ENCODE data around the gene WDPCP.
"Not testable (repeated sequence)": the region's sequence is repeated elsewhere in the genome, so short reads cannot be mapped to it uniquely, and the experiment has no call there.

The WDPCP gene

GRCh38 chr2:63578767-63579166 lies 9.5 kb downstream of the WDPCP start:
- TF ChIP-seq BACH2 (CRISPR knock-in tag; IDR thresholded peaks at IDR 0.05; ENCODE audit: borderline replicate concordance) (no peak), OSR1 (CRISPR knock-in tag; IDR thresholded peaks at IDR 0.05) (no peak), PPARA (CRISPR knock-in tag; IDR thresholded peaks at IDR 0.05; ENCODE audit: borderline replicate concordance) (no peak), ZC3H10 (CRISPR knock-in tag; IDR thresholded peaks at IDR 0.05) (no peak), ZNF70 (CRISPR knock-in tag; IDR thresholded peaks at IDR 0.05) (no peak), TCF4 (CRISPR knock-in tag; IDR thresholded peaks at IDR 0.05; ENCODE audit: borderline replicate concordance) (no peak), SNAI2 (CRISPR knock-in tag; IDR thresholded peaks at IDR 0.05) (no peak), ZFP3 (CRISPR knock-in tag; IDR thresholded peaks at IDR 0.05) (no peak), CSDC2 (CRISPR knock-in tag; IDR thresholded peaks at IDR 0.05) (no peak), ZFP30 (CRISPR knock-in tag; IDR thresholded peaks at IDR 0.05) (no peak), TSHZ2 (CRISPR knock-in tag; IDR thresholded peaks at IDR 0.05) (no peak)
- ATAC-seq: no peak

DNA sequence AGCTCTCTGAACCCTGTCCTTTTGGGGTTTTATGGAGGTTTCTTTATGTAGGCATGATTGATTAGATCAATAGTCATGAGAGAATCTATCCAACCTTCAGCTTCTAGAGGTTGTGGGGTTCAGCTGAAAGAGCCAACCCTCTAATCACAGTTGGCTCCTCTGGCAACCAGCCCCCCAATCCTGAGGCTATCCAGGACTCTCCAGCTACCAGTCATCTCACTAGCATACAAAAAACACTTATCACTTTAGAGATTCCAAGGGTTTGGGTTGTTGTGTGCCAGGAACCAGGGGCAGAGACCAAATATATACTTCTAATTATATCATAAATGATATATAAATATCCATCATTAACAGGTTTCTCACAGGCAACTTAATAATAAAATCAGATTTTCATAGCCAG lies 11.7 kb downstream of the WDPCP start:
- ATAC-seq: no peak
- no peak for TF ChIP-seq CSDC2 (CRISPR knock-in tag; IDR thresholded peaks at IDR 0.05)

DNA sequence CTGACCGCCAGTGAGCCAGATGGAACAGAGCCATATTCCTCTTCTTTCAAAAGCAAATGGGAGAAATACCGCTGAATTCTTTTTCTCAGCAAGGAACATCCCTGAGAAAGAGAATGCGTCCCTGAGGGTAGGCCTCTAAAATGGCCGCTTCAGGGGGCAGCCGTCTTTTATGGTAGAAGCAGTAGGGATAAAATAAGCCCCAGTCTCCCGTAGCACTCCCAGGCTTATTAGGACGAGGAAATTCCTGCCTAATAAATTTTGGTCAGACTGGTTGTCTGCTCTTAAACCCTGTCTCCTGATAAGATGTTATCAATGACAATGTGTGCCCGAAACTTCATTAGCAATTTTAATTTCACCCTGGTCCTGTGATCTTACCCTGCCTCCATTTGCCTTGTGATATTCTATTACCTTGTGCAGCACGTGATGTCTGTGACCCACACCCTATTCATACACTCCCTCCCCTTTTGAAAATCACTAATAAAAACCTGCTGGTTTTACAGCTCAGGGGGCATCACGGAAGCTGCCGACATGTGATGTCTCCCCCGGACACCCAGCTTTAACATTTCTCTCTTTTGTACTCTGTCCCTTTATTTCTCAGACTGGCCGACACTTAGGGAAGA lies 14.4 kb downstream of the WDPCP start:
- not testable (repeated sequence) for ATAC-seq

GRCh38 chr2:63573026-63573425 lies 15.3 kb downstream of the WDPCP start:
- not testable (repeated sequence) for ATAC-seq

DNA sequence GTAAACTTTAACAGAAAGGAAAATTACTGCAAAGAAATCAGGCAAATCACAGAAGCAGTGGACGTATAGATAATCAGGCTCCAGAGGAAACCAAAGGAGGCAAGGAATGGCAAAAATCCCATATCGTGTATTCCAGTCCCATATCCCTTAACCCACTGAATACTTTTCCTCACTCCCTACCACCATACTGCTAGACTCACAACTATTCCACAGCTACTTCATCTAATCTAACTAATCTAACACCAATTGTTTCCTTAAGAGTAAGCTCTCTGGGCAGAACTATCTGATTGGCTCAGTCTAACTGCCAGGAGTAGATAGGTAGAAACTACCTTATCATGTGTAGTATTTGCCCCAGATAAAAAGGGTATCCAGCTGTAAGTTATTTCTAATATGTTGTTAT lies 16.3 kb downstream of the WDPCP start:
- TF ChIP-seq TOX (CRISPR knock-in tag; IDR thresholded peaks at IDR 0.05; ENCODE audit: borderline replicate concordance) (no peak), ZNF565 (CRISPR knock-in tag; conservative IDR thresholded peaks at IDR 0.05; ENCODE audit: low read depth) (no peak), ZFP3 (CRISPR knock-in tag; IDR thresholded peaks at IDR 0.05) (no peak), RARB (CRISPR knock-in tag; IDR thresholded peaks at IDR 0.05) (no peak), ZNF8 (CRISPR knock-in tag; IDR thresholded peaks at IDR 0.05) (no peak)
- TF ChIP-seq, protein P1, sequence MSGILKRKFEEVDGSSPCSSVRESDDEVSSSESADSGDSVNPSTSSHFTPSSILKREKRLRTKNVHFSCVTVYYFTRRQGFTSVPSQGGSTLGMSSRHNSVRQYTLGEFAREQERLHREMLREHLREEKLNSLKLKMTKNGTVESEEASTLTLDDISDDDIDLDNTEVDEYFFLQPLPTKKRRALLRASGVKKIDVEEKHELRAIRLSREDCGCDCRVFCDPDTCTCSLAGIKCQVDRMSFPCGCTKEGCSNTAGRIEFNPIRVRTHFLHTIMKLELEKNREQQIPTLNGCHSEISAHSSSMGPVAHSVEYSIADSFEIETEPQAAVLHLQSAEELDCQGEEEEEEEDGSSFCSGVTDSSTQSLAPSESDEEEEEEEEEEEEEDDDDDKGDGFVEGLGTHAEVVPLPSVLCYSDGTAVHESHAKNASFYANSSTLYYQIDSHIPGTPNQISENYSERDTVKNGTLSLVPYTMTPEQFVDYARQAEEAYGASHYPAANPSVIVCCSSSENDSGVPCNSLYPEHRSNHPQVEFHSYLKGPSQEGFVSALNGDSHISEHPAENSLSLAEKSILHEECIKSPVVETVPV (CRISPR knock-in tag; IDR thresholded peaks at IDR 0.05): no peak
- ATAC-seq: no peak

GRCh38 chr2:63571291-63571690 lies 17.0 kb downstream of the WDPCP start:
- ATAC-seq: no peak
- TF ChIP-seq CSDC2 (CRISPR knock-in tag; IDR thresholded peaks at IDR 0.05): no peak
- TF ChIP-seq RARB (CRISPR knock-in tag; IDR thresholded peaks at IDR 0.05): no peak
- no peak for TF ChIP-seq ZNF70 (CRISPR knock-in tag; IDR thresholded peaks at IDR 0.05)
- TF ChIP-seq ESRRG (CRISPR knock-in tag; IDR thresholded peaks at IDR 0.05): no peak
- TF ChIP-seq TCF4 (CRISPR knock-in tag; IDR thresholded peaks at IDR 0.05; ENCODE audit: borderline replicate concordance): no peak
- TF ChIP-seq ZC3H10 (CRISPR knock-in tag; IDR thresholded peaks at IDR 0.05): no peak
- TF ChIP-seq, protein P1 (CRISPR knock-in tag; IDR thresholded peaks at IDR 0.05): no peak
- TF ChIP-seq ARNTL (CRISPR knock-in tag; IDR thresholded peaks at IDR 0.05; ENCODE audit: borderline replicate concordance, low read depth): no peak
- TF ChIP-seq ZNF8 (CRISPR knock-in tag; IDR thresholded peaks at IDR 0.05): no peak
- no peak for TF ChIP-seq BACH2 (CRISPR knock-in tag; IDR thresholded peaks at IDR 0.05; ENCODE audit: borderline replicate concordance)
- TF ChIP-seq, protein P2, sequence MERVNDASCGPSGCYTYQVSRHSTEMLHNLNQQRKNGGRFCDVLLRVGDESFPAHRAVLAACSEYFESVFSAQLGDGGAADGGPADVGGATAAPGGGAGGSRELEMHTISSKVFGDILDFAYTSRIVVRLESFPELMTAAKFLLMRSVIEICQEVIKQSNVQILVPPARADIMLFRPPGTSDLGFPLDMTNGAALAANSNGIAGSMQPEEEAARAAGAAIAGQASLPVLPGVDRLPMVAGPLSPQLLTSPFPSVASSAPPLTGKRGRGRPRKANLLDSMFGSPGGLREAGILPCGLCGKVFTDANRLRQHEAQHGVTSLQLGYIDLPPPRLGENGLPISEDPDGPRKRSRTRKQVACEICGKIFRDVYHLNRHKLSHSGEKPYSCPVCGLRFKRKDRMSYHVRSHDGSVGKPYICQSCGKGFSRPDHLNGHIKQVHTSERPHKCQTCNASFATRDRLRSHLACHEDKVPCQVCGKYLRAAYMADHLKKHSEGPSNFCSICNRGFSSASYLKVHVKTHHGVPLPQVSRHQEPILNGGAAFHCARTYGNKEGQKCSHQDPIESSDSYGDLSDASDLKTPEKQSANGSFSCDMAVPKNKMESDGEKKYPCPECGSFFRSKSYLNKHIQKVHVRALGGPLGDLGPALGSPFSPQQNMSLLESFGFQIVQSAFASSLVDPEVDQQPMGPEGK (CRISPR knock-in tag; IDR thresholded peaks at IDR 0.05; ENCODE audit: borderline replicate concordance): no peak
- no peak for TF ChIP-seq ZFP30 (CRISPR knock-in tag; IDR thresholded peaks at IDR 0.05)
- TF ChIP-seq SNAI2 (CRISPR knock-in tag; IDR thresholded peaks at IDR 0.05): no peak
- no peak for TF ChIP-seq TOX (CRISPR knock-in tag; IDR thresholded peaks at IDR 0.05; ENCODE audit: borderline replicate concordance)
- TF ChIP-seq PPARA (CRISPR knock-in tag; IDR thresholded peaks at IDR 0.05; ENCODE audit: borderline replicate concordance): no peak
- no peak for TF ChIP-seq ISL1 (CRISPR knock-in tag; IDR thresholded peaks at IDR 0.05)
- TF ChIP-seq GLIS3 (CRISPR knock-in tag; IDR thresholded peaks at IDR 0.05): no peak
- TF ChIP-seq ZFP3 (CRISPR knock-in tag; IDR thresholded peaks at IDR 0.05): no peak
- TF ChIP-seq, protein P3, sequence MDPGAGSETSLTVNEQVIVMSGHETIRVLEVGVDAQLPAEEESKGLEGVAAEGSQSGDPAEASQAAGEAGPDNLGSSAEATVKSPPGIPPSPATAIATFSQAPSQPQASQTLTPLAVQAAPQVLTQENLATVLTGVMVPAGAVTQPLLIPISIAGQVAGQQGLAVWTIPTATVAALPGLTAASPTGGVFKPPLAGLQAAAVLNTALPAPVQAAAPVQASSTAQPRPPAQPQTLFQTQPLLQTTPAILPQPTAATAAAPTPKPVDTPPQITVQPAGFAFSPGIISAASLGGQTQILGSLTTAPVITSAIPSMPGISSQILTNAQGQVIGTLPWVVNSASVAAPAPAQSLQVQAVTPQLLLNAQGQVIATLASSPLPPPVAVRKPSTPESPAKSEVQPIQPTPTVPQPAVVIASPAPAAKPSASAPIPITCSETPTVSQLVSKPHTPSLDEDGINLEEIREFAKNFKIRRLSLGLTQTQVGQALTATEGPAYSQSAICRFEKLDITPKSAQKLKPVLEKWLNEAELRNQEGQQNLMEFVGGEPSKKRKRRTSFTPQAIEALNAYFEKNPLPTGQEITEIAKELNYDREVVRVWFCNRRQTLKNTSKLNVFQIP (CRISPR knock-in tag; IDR thresholded peaks at IDR 0.05; ENCODE audit: borderline replicate concordance, low read depth): no peak
